GM12875 (cell line): Measurements from ENCODE around the gene HOXD12.

ENCODE experiments used
- H3K4me3 ChIP-seq: one replicate; pipeline ENCODE4 v1.5.1; 2011; ENCODE audit warnings: low read depth, low read length, control low read depth
- TF ChIP-seq, protein P1 (sequence below): IDR thresholded peaks from 2 replicates; pipeline ENCODE4 v1.5.1; 2011; ENCODE audit warnings: low read depth, mild to moderate bottlenecking, control low read depth, inconsistent platforms, low read length, moderate library complexity, borderline replicate concordance; ENCODE audit not compliant: insufficient read depth

HOXD12 gene

DNA sequence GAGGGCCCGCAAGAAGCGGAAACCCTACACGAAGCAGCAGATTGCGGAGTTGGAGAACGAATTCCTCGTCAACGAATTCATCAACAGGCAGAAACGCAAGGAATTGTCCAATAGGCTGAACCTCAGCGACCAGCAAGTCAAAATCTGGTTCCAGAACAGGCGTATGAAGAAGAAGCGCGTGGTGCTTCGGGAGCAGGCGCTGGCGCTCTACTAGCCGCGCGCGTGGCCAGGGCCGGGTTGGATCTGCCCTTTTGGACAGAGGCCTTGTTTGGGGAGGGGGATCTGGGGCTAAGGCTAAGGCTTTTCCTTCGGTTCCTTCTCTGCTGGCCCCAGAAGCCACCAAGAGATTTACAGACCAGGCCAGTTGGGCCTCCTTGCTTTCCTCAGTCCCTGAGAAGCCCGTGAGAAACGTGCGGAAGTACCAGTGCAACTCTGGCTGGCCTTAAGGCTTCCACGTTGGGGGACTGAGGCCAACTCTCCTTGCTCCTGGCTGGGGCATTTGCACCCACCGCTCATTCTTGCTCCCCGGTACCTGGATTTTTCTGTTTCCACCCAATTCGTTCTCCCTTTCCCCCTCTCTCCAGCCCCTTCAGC, 1.0 kb downstream of the HOXD12 start:
- TF ChIP-seq, protein P1, sequence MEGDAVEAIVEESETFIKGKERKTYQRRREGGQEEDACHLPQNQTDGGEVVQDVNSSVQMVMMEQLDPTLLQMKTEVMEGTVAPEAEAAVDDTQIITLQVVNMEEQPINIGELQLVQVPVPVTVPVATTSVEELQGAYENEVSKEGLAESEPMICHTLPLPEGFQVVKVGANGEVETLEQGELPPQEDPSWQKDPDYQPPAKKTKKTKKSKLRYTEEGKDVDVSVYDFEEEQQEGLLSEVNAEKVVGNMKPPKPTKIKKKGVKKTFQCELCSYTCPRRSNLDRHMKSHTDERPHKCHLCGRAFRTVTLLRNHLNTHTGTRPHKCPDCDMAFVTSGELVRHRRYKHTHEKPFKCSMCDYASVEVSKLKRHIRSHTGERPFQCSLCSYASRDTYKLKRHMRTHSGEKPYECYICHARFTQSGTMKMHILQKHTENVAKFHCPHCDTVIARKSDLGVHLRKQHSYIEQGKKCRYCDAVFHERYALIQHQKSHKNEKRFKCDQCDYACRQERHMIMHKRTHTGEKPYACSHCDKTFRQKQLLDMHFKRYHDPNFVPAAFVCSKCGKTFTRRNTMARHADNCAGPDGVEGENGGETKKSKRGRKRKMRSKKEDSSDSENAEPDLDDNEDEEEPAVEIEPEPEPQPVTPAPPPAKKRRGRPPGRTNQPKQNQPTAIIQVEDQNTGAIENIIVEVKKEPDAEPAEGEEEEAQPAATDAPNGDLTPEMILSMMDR = no peak
- no peak overlapping the region for H3K4me3 ChIP-seq

DNA sequence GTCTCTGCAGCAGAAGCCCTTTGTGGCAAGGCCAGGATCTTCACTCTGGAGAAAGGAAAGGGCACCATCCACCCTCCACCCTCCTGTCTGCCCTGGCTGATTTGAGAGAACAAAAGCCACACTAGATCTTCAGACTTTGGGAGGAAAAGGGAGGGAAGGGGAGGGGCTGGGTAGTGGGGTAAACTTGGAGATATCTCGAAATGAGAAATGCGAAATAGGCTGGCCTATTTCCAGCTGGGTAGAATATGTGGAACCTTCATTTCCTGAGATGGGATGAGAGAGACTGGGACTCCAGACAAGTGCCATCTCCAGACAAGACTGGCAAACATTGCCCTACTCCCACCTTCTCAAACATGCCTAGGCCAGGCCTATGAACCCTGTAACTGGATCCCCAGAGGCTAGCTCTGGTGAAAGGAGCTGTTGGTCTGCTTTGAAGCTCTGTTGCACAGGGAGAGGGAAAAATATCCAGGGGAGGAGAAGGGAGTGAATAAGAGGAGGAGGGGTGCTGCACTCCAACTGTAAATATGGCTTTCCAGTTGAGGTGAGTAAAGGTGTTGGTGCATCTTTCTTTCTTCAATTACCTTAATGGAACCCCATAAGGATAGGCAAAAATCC, 1.7 kb downstream of the HOXD12 start:
- TF ChIP-seq, protein P1 = no peak

DNA sequence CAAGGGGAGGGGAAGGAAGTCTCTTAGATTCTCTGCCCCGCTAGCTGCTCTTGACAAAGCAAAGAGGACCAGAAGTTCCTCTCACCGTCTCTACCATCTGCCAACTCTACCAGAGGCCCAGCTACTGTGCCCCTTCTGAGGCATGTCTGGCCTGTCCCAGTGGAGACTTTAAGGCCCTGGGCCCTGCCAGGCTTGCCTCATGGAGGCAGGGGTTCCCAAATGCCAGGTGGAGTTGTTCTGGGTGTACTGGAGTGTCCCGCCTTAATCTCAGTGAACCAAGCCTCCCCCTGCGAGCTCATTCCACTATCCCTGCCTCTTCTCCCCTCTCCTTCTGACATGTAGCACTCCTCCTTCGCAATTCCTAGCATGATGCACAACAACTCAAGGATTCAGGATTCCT, 2.2 kb downstream of the HOXD12 start:
- no peak overlapping the region for H3K4me3 ChIP-seq
- TF ChIP-seq, protein P1 = no peak

More for the DNA sequence above, 1.7 kb downstream of the HOXD12 start:
- H3K4me3 ChIP-seq = no peak overlapping the region

DNA sequence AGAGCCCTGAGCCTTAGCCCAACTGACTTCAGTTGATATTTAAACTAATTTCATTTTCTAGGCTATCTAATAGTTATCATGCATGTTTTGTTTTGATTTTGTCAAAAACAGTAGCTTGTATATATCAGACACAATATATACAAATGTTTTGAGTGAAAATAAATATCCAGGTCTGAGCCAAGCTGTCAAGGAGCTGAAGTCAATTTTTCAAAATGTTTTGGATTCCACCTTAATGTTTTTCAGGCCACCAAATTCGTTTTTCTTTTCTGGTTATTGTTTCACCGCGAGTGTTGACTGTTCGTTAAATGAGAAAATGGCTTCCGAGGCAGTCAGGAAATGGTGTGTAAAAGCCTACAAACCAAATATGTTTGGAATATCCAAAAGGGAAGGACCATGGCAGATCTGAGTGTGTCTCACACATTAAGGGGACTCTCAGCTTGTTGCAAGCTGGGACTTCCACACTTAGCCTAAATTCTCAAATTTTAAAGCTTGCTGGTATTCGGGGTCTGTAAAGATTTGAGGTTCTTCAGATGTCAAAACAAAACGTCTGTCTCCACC, 2.8 kb downstream of the HOXD12 start:
- TF ChIP-seq, protein P1 = no peak
- no peak overlapping the region for H3K4me3 ChIP-seq

DNA sequence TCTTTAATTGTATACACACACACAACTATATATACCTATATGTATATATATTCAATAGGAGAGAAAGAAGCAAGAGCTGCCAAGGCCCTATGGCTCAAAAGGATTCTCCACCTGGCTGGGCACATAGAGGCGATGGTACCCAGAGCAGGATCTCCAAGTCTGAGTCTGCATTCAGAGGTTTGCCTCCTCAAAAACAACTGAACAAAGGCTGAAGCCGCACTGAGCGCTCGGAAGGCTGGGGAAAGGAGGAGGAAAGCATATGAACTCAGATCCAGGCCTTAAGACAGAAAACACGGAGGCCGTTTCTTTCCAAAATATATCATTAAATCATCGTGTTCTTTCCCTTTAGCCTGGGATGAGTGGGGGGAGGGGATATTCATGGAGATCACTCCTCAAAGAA, 3.6 kb downstream of the HOXD12 start:
- H3K4me3 ChIP-seq = no peak overlapping the region
- TF ChIP-seq, protein P1 = no peak

DNA sequence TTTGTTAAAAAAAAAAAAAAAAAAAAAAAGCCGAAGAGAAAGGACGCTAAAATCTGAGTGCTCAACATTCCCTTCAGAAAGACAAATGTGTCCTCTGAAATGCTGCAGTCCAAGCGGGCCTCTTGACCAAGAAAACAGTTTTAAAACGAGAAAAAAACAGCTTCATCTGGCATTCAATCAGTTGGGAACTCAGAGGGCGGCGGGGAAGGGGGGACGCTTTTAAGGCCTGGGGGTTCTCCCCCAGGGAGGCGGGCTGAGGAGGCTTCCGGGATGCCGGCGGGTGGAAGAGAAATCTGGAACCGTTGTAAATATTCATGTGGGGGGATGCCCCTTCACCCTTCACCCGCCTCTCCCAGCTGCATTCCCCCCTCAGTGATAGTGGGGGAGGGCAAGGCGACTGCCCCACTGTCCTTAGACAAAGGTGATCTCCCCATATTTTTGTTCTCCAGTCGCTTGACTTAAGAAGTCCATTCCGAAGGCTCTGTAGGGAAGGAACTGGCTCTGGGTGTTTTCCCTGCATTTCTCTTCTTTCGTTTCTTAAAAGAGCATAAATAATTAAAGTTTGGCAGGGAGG, 4.2 kb downstream of the HOXD12 start:
- H3K4me3 ChIP-seq = no peak overlapping the region
- TF ChIP-seq, protein P1 = no peak
